CD4-positive, alpha-beta T cell treated with Interleukin-21 for 1 hour (primary cell): ENCODE measurements around the gene GPX2.

Experiments
- DNase-seq: peaks from one replicate; pipeline ENCODE4 v3.0.0-alpha.2; 2020

GPX2 gene

DNA sequence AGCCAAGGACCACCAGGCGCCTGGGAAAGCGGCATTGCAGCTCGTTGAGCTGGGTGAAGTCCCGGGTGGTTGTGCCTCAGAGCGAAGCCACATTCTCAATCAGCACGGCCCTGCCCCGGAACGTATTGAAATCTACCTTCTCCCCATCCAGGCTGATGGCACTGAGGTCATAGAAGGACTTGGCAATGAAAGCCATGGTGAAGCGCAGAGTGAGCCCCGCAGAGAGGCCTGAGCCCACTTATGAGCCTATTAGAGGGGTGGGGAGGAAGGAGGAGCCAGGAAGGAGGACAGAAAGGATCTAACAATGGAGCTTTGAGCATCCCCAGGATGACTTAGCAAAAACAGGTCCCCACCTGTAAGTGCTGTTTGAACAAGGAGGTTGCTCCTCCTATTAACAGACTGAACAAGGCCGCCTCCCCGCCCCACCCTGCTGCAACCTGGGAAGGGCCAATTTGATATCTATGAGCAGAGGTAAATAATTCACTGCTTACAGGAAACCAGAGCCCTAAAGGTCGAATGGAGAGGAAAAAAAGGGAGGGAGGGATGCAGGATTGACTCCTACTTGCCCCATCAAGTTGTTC is at the start of gene GPX2:
Gene GPX2, minus strand, starts transcription at position 215 of the 581 bp plus-strand sequence. Its CDS starts 19 bp downstream, at position 196.
- no peak for DNase-seq

DNA sequence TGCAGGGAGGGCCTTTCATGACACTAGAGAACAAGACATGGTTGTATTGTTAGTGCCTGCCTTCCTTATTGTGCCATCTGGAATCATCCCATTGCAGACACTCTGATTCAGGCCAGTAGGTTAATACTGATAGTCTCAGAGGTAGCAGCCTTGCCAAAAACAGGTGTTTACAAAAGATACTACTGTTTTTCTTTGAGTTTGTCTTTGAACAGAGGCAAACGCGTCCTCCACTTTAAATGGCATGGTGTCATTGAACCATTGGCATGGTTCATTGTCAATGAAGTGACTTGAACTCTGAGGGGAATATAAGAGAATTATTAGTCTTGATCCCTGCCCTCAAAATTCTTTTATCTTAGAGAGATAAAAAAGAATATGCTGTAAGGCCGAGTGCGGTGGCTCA is 48.4 kb upstream of the GPX2 start:
- DNase-seq, result no peak

DNA sequence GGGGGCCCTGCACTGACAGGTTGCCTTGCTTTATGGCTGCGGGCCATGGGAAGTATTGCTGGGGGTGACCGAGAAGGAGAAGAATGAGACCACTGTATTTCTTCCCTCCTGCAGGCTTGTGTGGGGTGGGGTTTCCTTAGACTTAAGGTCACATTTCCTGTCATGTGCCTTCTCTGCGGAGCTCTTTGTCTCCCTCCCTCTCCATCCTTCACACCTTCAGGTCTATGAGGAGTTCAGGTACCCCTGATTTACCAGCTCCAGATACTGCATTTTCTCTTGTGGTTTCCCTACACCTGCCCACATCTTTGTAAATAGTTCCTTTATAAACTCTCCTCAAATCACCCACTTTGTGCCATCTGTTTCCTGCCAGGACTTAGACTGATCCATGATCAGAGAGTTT is 47.8 kb upstream of the GPX2 start:
- DNase-seq, result peak; percentile 42

DNA sequence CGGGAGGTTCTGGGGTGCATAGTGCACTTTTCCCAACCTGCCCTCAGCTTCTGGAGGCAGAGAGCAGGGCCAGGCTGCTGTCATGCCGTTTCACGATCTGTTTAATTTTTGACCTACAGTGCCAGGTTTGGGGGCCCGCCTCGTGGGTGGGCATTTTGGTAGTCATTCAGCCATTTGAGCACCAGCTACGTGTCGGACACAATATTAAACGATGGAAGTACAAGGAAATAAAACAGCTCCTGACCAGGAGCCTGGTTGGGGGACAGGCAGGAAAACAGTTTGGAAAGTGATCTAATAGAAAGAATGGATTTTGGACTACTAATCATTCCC is 44.9 kb upstream of the GPX2 start:
- DNase-seq, result no peak

DNA sequence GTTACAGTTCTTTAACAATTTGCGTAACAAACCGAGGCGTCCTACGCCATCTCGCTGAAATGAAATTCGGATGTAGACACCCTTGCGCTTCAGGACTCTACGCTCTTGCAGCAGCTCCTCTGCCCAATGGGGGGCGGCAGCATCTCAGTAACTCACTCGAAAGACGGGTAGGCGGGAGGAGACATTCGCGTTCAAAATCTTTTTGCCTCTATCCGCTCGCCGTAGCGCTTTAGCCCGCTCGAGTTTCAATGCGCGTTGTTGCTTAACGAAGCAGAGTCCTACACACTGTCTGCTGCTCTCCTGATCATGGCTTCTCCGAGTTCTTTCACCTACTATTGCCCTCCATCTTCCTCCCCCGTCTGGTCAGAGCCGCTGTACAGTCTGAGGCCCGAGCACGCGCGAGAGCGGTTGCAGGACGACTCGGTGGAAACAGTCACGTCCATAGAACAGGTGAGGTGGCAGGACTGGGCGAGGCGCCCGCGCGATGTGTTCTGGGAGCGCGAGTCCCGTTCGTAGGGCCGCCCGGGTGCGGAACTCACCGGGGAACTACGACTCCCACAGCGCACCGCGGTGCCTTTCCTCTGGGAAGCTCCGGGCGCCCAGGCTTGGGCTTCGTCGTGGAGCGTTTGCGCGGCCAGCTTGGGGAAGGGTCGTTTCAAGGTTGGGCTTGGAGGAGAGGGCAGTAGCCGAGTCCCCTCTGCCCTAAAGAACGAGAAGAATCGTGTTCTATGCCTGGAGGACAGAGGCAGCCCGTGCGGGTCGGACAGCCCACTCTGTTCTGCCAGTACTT is 44.3 kb upstream of the GPX2 start, which contains the start of gene FNTB:
Gene FNTB, plus strand, starts transcription at position 248 of the 790 bp plus-strand sequence. Its CDS starts 59 bp downstream, at position 307.
- DNase-seq, result peak; percentile 95

DNA sequence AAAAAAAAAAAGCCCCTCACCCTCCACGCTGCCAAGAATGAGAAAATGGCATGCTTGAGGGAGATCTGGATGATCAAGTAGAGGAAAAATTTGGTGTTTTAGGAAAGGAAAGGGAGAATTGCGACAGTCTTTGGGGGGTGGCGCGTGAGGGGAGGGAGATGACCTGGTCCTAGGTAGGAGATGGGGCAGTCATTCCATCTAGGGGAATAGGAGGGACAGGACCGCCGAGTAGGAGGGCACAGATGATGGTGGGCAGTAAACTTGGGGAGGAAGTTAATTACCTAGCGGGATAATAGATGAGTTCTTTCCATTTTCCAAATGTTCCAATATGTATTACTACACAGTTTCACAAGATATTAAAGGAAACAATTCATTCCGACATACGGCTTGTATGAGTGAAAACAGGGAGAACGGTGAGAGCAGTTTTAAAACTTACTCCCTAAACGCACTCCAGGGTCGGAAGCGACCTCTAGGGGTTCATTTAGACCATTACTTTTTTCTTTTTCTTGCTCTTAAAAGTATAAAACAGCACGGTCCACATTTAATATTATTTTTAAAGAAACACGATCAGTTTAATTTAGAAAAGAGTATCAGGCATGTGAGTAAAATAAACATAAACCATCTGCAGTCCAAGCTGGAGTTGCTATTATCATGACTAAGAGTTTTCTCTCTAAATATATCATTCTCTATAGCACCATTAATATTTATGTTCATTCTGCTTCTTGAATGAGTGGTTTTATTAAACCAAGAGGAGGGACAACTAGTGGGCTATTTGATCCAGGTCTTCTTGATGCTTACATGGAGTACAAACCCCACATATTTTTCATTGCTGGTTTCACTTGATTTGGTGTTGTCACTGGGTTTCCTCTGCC is 41.1 kb upstream of the GPX2 start:
- DNase-seq, result peak; percentile 67

DNA sequence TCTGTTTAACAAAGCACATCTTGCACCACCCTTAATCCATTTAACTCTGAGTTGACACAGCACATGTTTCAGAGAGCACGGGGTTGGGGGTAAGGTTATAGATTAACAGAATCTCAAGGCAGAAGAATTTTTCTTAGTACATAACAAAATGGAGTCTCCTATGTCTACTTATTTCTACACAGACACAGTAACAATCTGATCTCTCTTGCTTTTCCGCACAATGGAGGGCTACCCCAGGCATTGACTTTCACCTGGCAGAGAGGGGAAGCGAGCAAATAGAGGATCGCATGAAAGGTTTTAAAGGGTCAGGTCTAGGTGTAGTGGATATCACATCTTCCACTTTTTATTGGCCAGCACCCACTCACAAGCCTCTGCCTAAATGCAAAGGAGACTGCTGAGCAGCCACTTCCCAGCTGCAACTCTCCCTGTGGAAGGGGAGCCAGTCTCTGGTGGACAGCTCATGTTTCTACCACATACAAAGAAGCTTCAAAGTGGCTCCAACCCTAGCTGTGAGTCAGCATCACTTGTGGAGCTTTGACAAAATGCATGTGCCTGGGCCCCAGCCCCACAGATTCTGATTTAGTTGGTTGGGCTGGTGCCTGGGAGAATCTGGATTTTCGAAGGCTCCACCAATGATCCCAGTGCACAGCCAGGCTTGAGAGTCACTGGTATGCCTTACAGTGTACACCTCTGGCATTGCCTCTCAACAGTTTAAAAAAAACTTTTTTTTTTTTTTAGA is 37.0 kb upstream of the GPX2 start:
- DNase-seq, result no peak

DNA sequence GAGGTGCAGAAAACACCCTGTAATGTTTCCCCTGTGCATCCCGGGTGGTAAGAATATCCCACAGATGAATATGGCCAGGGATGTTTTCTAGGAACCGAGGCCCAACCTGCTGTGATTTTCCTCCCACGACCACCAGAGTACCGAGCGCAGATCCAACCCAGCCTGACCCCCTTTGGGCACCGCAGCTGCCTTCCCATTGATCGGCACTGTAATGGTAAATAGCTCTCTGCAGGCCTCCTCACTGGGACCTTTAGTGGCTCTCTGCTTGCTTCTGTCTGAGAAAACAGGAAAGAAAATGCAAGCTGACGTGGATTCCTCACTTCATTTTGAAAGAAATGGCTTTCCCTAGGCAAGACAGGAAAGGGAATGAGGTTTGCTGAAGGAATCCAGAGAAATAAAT is 32.0 kb upstream of the GPX2 start:
- no peak for DNase-seq

DNA sequence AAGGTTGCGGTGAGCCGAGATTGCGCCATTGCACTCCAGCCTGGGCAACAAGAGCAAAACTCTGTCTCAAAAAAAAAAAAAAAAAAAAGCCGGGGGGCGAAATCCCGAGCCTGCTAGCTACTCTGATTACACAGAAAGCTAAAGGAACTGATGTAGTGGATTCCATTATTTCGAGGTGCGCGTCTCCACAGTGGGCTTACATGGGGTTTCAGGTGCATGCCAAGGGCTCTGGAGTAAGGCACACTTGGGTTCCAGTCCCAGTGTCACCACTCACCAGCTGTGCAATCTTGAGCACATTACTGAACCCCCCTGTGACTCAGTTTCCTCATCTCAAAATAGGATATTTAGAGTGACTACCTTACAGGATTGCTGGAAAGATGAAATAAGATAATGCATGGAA is 31.3 kb upstream of the GPX2 start:
- no peak for DNase-seq

DNA sequence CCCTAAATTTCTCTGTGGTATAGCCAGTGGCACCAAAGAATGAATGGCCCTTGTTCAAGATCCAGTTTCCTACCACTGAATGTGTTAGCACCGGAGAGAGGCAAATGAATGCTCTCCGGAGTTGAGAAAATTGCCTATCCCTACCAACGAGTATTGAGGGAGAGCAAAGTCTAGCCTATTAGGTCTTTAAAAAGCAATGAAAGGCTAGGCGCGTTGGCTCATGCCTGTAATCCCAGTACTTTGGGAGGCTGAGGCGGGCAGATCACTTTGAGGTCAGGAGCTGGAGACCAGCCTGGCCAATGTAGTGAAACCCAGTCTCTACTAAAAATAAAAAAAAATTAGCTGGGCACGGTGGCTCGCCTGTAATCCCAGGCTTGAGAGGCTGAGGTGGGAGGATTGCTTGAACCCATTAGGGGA is 30.5 kb upstream of the GPX2 start:
- DNase-seq, result no peak

DNA sequence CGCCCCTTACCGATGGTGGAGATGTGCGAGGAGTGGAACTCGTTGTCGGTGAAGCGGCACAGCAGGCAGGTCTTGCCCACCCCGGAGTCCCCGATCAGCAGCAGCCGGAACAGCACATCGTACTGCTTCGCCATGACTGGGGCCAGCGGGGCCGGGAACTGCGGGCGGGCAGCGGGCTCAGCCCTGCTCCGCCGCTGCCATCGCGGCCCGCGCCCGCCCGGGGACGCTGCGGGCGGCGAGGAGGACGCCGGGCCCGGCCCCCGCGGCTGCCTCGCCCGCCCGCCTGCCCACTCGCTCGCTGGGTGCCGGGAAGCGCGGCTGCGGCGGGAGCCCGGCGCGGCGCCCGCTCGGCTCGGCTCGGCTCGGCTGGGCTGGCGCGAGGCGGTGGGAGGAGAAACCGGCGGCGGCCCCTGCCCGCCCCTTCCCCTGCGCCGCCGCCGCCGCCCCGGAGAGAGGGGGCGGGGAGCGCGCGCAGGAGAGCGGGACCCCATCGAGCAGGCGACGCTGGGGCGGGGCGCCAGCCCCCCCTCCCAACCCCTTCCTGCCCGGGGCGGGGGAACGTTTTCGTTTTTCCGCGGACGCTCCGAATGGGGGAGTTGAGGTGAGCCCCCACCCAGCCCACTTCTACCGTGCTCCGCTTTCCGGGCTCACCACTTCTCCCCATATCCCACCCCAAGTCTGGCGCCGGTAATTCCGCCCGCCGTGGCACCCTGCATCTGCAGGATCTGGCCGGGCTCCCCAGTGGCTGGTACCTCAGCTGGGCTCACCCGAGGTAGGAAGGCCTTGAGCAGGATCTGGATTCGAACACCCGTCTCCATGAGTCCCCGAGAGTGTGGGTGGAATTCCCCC is 29.6 kb upstream of the GPX2 start, which contains the start of gene RAB15:
Gene RAB15, minus strand, starts transcription at position 394 of the 849 bp plus-strand sequence. Its CDS starts 260 bp downstream, at position 134.
- DNase-seq, result peak; percentile 47

DNA sequence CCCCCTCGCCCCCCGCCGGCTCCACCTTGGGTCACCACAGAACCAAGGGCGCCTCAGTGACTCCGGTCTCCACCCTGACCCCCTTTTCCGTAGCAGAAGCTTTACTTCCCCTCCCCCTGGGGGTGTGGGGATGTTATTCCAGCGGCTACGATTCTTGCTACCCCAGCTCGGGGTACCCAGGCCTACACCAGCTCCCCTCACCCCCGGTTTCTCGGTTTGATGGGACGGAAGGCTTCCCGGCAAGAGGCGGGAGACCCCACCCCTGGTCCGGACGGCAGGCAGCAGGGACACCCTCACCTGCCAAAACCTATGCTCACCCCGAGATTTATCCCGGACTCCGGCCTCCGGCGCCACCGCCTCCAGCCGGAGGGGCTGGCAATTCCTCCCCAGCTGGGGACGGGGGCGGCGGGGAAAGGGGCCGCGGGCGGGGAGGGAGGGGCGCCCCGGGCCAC is 29.0 kb upstream of the GPX2 start:
- DNase-seq, result no peak

DNA sequence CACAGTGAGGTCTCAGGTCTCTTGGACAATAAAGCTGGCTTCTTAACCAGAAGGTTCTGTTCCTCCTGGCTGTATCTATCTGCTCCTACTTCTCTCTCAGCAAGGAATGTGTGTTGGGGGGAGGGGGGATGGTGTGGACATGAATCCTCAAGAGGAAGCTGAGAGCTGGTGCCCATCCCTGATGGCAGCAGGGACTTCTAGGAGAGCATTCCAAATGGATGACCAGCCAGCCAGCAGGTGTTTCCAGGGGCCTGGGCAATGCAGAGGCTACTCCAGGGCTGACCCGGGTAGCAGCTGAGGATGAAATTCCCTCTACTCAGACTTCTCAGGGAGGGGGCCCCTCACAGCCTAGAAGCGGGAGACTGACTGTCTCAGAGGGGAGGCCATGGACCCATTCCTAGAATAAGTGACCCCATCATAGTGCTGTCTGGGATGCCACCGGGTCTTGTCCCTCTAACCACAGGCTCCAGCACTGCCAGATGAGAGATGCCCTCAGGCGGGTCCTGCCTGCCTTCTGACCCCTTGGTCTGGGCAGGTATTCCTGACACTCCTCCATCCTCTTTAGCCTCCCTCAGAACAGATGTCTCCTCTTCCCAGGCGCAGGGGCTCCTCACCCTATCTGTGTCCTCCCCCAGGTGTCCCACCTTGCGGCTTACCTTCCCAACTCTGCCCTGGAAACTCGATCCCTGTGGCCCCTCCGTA is 28.4 kb upstream of the GPX2 start:
- DNase-seq, result no peak

DNA sequence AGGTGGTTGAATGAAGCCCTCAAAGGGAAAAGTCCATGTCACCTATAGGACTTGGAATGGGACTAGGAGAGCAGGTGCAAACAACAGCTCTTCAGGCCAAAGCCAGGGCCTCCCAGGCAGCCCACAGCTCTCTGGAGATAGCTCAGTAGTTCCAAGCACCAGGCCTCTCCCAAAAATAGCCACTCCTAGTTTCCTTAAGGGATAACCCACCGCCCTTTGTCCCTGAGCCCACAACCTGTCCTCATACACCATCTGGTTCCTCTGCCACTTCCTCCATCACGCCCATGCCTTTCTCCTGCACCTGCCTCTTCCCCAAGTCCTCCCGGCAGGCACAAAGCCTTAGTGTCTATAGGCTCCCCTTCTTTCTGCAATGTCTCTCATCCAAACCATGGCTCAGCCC is 27.5 kb upstream of the GPX2 start:
- DNase-seq, result no peak

DNA sequence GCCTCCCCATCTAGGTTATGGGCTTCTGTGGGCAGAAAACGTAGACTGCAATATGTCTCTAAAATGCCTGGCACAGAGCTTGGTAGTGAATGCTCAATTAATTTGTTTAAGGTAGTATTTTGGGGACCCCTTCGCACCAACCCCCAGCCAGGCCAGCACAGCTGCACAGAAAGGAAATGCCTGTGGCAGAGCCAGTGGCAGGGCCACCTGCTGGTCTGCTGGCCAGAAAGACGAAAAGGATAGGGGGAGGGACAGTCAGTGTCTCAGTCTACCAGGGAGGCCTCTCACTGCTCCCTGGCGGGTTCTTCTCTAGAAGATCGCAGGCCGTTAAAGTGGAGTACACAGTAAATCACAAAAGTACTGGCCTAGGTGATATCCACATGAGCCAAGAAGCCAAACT is 26.1 kb upstream of the GPX2 start:
- no peak for DNase-seq

DNA sequence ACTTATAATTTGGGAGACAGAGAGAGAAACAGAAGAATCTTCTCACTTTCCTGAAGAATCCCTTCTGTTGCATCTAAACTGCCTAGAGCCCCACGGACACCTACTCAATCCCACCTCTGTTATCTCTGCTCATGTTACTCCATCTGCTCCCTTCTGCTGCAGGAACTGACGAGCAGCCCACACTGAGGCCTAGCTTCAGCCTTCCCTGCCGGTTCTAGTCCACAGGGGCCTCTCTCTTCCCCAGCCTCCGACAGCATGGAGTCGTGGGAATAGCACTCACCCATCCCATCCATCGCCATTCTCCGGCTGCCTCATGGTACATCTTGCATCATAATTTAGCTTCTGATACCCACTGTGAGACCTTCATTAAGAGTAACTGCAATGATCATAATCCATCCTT is 25.6 kb upstream of the GPX2 start:
- DNase-seq, result no peak

DNA sequence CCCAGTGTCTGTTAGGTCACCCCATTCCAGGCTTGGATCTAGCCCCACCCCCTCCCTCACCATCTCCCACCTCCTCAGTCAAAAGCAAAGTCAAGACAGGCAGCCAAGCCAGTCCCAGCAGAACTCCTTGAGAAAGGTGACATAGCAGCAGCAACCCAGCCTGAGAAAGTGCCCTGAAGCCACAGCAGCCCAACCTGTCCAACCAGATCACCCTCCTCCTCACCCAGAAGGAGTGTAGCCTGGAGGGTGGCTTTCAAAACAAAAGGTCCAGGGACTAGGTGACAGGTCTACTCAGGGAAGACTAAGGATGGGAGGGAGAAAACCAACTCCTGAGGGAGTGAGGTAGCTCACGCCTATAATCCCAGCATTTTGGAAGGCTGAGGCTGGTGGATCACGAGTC is 24.4 kb upstream of the GPX2 start:
- DNase-seq, result no peak

DNA sequence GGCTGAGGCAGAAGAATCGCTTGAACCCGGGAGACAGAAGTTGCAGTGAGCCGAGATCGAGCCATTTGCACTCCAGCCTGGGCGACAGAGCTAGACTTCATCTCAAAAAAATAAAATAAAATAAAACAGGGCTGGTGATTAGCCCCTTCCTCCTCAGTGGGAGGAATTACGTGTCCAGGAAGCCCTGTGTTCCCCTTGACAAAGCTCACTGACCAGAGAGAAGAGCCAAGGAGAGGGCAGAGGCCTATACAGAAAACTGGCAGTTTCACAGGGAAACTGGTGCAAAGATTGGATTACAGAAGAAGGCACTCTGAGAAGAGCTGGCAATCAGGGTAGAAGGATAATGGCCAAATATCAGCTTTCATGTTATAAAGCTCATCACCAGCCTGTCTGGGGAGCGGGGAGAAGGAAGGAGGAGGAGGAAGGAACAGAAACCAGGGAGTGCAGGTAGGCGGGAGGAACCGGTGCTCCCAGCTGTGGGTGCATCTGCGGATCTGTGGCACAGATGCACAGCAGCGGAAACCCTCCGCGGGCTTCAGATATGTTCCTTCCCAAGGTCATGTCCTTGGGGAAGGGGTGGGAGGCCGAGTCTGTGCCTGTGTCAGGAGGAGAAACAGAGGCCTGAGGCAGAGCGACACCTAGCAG is 22.9 kb upstream of the GPX2 start:
- no peak for DNase-seq

DNA sequence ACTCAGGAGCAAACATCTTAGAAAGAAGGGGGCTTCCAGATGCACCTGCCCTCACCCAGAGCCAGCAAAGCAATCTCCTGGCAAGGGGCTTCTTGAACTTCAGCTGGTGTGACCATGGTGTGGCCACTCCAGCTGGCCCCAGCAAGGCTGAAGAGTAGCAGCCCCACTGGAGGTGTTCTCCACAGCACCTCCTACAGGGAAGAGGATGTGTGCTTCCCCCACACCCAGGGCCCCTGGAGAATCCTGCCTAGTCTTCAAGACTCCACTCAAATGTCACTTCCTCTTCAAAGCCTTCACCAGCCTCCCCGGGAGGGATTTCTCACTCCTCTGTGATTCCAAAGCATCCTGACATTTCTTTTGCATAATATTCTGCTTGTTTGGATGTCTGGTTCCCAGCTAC is 21.1 kb upstream of the GPX2 start:
- no peak for DNase-seq

DNA sequence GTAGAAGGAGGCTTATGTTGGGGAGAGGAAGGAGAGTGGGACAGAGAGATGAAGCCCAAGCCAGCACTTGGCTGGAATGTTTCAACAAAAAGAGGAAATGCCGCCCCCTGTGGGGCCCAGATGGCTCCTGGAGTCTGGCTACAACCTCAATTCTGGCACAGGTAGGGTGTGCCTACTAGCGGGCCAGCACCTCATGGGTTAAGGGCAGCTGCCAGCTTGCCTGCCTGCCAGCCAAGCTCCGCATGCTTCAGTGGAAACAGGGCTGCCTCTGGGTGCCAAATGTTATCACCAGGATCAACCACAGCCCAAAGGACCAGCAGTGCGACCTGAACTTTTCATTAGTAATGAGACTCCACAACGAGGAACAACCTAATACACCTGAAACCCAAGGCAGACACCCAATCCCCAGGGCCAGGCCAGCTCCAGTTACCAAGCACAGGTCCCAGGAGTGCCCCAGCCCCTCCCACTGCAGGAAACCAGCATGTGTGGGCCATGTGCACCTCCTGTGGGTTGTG is 18.3 kb upstream of the GPX2 start:
- DNase-seq, result no peak
